GM18511 (cell line): ENCODE measurements around the gene MAP3K12.
"Not testable (repeated sequence)": the region's sequence is repeated elsewhere in the genome, so short reads cannot be mapped to it uniquely, and the experiment has no call there.

Source experiments
- ATAC-seq: cut with Tn5 transposase; IDR thresholded peaks from one replicate; pipeline ENCODE4 v1.9.1; 2021; ENCODE audit warnings: mild to moderate bottlenecking, moderate library complexity; ENCODE audit not compliant: unreplicated experiment

Gene MAP3K12

GRCh38 chr12:53499266-53500141 lies at the start of gene MAP3K12:
MAP3K12 (minus strand) TSS chr12:53499458; CDS start chr12:53487391, 12,067 bp downstream.
- ATAC-seq: no peak

GRCh38 chr12:53548354-53548753 lies 49.1 kb upstream of the MAP3K12 start:
- ATAC-seq: not testable (repeated sequence)

- no peak for ATAC-seq
Measured at GRCh38 chr12:53543539-53543938, 44.3 kb upstream of the MAP3K12 start.

GRCh38 chr12:53539526-53539925 lies 40.3 kb upstream of the MAP3K12 start:
- no peak for ATAC-seq

GRCh38 chr12:53538209-53538689 lies 39.0 kb upstream of the MAP3K12 start:
- no peak for ATAC-seq

GRCh38 chr12:53536962-53537361 lies 37.7 kb upstream of the MAP3K12 start:
- ATAC-seq: no peak

GRCh38 chr12:53533471-53533870 lies 34.2 kb upstream of the MAP3K12 start:
- ATAC-seq: no peak

- no peak for ATAC-seq
Measured at GRCh38 chr12:53532524-53533445, 33.5 kb upstream of the MAP3K12 start.

- ATAC-seq: no peak
Measured at GRCh38 chr12:53532021-53532420, 32.8 kb upstream of the MAP3K12 start.

- no peak for ATAC-seq
Measured at GRCh38 chr12:53530920-53531319, 31.7 kb upstream of the MAP3K12 start.

GRCh38 chr12:53530061-53530460 lies 30.8 kb upstream of the MAP3K12 start:
- ATAC-seq: no peak

GRCh38 chr12:53524476-53524875 lies 25.2 kb upstream of the MAP3K12 start:
- ATAC-seq: no peak

- no peak for ATAC-seq
Measured at GRCh38 chr12:53523131-53523530, 23.9 kb upstream of the MAP3K12 start.

- no peak for ATAC-seq
Measured at GRCh38 chr12:53518381-53518780, 19.1 kb upstream of the MAP3K12 start.

GRCh38 chr12:53516758-53517455 lies 17.6 kb upstream of the MAP3K12 start:
- ATAC-seq: no peak

- ATAC-seq: no peak
Measured at GRCh38 chr12:53515291-53515680, 16.0 kb upstream of the MAP3K12 start.

- no peak for ATAC-seq
Measured at GRCh38 chr12:53514628-53515290, 15.5 kb upstream of the MAP3K12 start.

- ATAC-seq: no peak
Measured at GRCh38 chr12:53513712-53514410, 14.6 kb upstream of the MAP3K12 start.

- ATAC-seq: no peak
Measured at GRCh38 chr12:53510181-53510812, 11.0 kb upstream of the MAP3K12 start.
